SK-N-MC (cell line): ENCODE results near the gene ELOVL6.

Experiments used
- EZH2 ChIP-seq: fragments of 200-600 bp; sonication (generic); IDR thresholded peaks from one replicate; pipeline ENCODE4 v1.6.1; 2017; ENCODE audit warnings: antibody characterized with exemption
- POLR2AphosphoS5 ChIP-seq: IDR thresholded peaks from 2 replicates; pipeline ENCODE4 v1.6.1; 2012; ENCODE audit warnings: mild to moderate bottlenecking, low read depth, low read length, borderline replicate concordance

DNA sequence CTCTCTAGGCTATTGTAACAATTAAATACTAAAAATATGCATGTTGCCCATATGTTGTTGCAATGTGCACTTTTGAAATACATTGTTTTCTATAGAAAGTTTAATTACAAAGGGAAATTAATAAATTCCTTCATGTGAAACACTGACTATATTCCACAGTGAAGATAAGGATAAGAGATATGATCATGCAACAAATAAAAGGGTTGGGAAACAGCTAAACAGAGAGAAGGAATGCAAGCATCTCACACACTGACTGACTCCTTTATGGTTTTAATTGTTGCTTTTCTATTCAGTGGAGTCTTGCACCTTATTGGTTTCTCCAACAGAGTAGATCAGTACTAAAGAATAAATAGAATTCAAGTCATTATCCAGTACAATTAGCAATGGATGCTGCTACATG is 37.8 kb downstream of the ELOVL6 start:
- TF ChIP-seq POLR2AphosphoS5 (no peak), EZH2 (no peak)
